Liver (tissue), 9 donors: Measurements from ENCODE around the gene EHD4. TPM values are rescaled to one million over a fixed set of nuclear protein-coding genes. Genes with fewer than 3 reads are reported as not detected.

Experiments used
- DNase-seq: peaks from one replicate; pipeline ENCODE4 v3.0.0-alpha.2; 2017; ENCODE audit warnings: low spot score
- H3K27ac ChIP-seq, 2 donors: one replicate each; pipeline ENCODE4 v1.7.0; 2013; ENCODE audit warnings: inconsistent platforms in 2 of 2, low read length in 2 of 2, control low read depth in 1 of 2, low read depth in 1 of 2, mild to moderate bottlenecking in 1 of 2
- H3K27me3 ChIP-seq, 4 donors: one replicate each; pipeline versions ENCODE4 v1.6.1 to v1.7.0; 2013; ENCODE audit warnings: low read length in 3 of 4, inconsistent platforms in 1 of 4, mild to moderate bottlenecking in 1 of 4, moderate library complexity in 1 of 4; ENCODE audit not compliant: control insufficient read depth in 4 of 4, insufficient read depth in 4 of 4
- H3K36me3 ChIP-seq, 4 donors: one replicate each; pipeline versions ENCODE4 v1.6.1 to v1.7.0; 2013; ENCODE audit warnings: low read length in 3 of 4, mild to moderate bottlenecking in 3 of 4, low read depth in 1 of 4, moderate library complexity in 1 of 4; ENCODE audit not compliant: control insufficient read depth in 4 of 4, insufficient read depth in 3 of 4
- H3K4me1 ChIP-seq, 4 donors: one replicate each; pipeline versions ENCODE4 v1.6.1 to v1.7.0; 2013; ENCODE audit warnings: low read length in 3 of 4, mild to moderate bottlenecking in 3 of 4, moderate library complexity in 1 of 4; ENCODE audit not compliant: control insufficient read depth in 4 of 4, insufficient read depth in 4 of 4
- H3K4me3 ChIP-seq, 3 donors: one replicate each; pipeline versions ENCODE4 v1.6.1 to v1.7.0; 2013; ENCODE audit warnings: low read length in 3 of 3, control low read depth in 1 of 3, low read depth in 1 of 3, mild to moderate bottlenecking in 1 of 3
- H3K9ac ChIP-seq, 2 donors: one replicate each; pipeline ENCODE4 v1.7.0; 2013; ENCODE audit warnings: low read length in 2 of 2, mild to moderate bottlenecking in 2 of 2, moderate library complexity in 2 of 2, control low read depth in 1 of 2, low read depth in 1 of 2
- H3K9me3 ChIP-seq, 4 donors: one replicate each; pipeline versions ENCODE4 v1.6.1 to v1.7.0; 2013; ENCODE audit warnings: low read length in 3 of 4; ENCODE audit not compliant: control insufficient read depth in 4 of 4
- ATF3 ChIP-seq: IDR thresholded peaks from 2 replicates; pipeline ENCODE4 v1.6.1; 2016; ENCODE audit warnings: antibody characterized with exemption
- EGR1 ChIP-seq, 2 donors: IDR thresholded peaks; 2 replicates each; pipeline ENCODE4 v1.6.1; 2016 to 2018; ENCODE audit warnings: antibody characterized with exemption in 2 of 2, low read depth in 2 of 2
- FOXA1 ChIP-seq: IDR thresholded peaks from 2 replicates; pipeline ENCODE4 v1.6.1; 2016; ENCODE audit warnings: antibody characterized with exemption
- FOXA2 ChIP-seq: IDR thresholded peaks from 2 replicates; pipeline ENCODE4 v1.6.1; 2016; ENCODE audit warnings: antibody characterized with exemption
- GABPA ChIP-seq, 2 donors: IDR thresholded peaks in 1 of 2; conservative IDR thresholded peaks in 1 of 2; 2 replicates each; pipeline ENCODE4 v1.6.1; 2016; ENCODE audit warnings: antibody characterized with exemption in 2 of 2, mild to moderate bottlenecking in 1 of 2, moderate library complexity in 1 of 2
- HNF4A ChIP-seq, 2 donors: conservative IDR thresholded peaks; 2 replicates each; pipeline ENCODE4 v1.6.1; 2016; ENCODE audit warnings: antibody characterized with exemption in 2 of 2, mild to moderate bottlenecking in 2 of 2
- HNF4G ChIP-seq: IDR thresholded peaks from 2 replicates; pipeline ENCODE4 v1.6.1; 2016; ENCODE audit warnings: antibody characterized with exemption
- JUND ChIP-seq, 2 donors: IDR thresholded peaks; 2 replicates each; pipeline ENCODE4 v1.6.1; 2016; ENCODE audit warnings: antibody characterized with exemption in 2 of 2
- MAX ChIP-seq: IDR thresholded peaks from 2 replicates; pipeline ENCODE4 v1.6.1; 2016; ENCODE audit warnings: antibody characterized with exemption
- NR2F2 ChIP-seq: IDR thresholded peaks from 2 replicates; pipeline ENCODE4 v1.6.1; 2016; ENCODE audit warnings: antibody characterized with exemption
- RAD21 ChIP-seq, 2 donors: IDR thresholded peaks; 2 replicates each; pipeline ENCODE4 v1.6.1; 2016; ENCODE audit warnings: antibody characterized with exemption in 2 of 2, mild to moderate bottlenecking in 2 of 2
- REST ChIP-seq: IDR thresholded peaks from 2 replicates; pipeline ENCODE4 v1.6.1; 2016; ENCODE audit warnings: antibody characterized with exemption, mild to moderate bottlenecking
- RXRA ChIP-seq, 2 donors: IDR thresholded peaks; 2 replicates each; pipeline ENCODE4 v1.6.1; 2017 to 2018; ENCODE audit warnings: antibody characterized with exemption in 2 of 2, mild to moderate bottlenecking in 1 of 2
- SP1 ChIP-seq: IDR thresholded peaks from 2 replicates; pipeline ENCODE4 v1.6.1; 2018; ENCODE audit warnings: antibody characterized with exemption, mild to moderate bottlenecking
- TAF1 ChIP-seq: conservative IDR thresholded peaks from 2 replicates; pipeline ENCODE4 v1.6.1; 2016; ENCODE audit warnings: antibody characterized with exemption, mild to moderate bottlenecking
- YY1 ChIP-seq: IDR thresholded peaks from 2 replicates; pipeline ENCODE4 v1.6.1; 2016; ENCODE audit warnings: antibody characterized with exemption, mild to moderate bottlenecking
- WGBS: extraction: QIAGEN DNeasy Blood & Tissue Kit; methylation state at CpG from one replicate; pipeline ENCODE4 v1.1.7; 2013; 5-methylcytosine and 5-hydroxymethylcytosine counted together
- polyA plus RNA-seq, 2 donors: library from polyadenylated mRNA; stranded (reverse) in 1 of 2; unstranded in 1 of 2; fragments of 200-250 nt in 1 of 2; fragments of >200 nt in 1 of 2; fragmentation: Nextera tagmentation in 1 of 2; extraction: Ambion mirVana in 1 of 2; gene quantifications; one replicate each; pipeline versions ENCODE4 v1.2.1 to v1.2.3, GENCODE V29; 2013 to 2015
- total RNA-seq, 2 donors: library from RNA; depleted of rRNA; stranded (reverse); fragments of >200 nt; gene quantifications; one replicate each; pipeline ENCODE4 v1.2.3, GENCODE V29; 2014
- TF ChIP-seq, protein P1 (sequence below): fragments of 150-350 bp; IDR thresholded peaks from 2 replicates; pipeline ENCODE4 v1.5.1; 2017; ENCODE audit warnings: improper control_type of control experiment, low read depth, low read length; ENCODE audit not compliant: missing input control
- TF ChIP-seq, protein P2 (sequence below): IDR thresholded peaks from 2 replicates; pipeline ENCODE4 v1.6.1; 2016; ENCODE audit warnings: antibody characterized with exemption
- donor health status: healthy.
- donor health status: healthy.
- donor health status: healthy.
- donor health status: healthy.
- donor health status: healthy.

Gene EHD4
- total and polyA plus RNA-seq, 4 donors, result 3.3 to 10.0 (median 6.2) TPM

DNA sequence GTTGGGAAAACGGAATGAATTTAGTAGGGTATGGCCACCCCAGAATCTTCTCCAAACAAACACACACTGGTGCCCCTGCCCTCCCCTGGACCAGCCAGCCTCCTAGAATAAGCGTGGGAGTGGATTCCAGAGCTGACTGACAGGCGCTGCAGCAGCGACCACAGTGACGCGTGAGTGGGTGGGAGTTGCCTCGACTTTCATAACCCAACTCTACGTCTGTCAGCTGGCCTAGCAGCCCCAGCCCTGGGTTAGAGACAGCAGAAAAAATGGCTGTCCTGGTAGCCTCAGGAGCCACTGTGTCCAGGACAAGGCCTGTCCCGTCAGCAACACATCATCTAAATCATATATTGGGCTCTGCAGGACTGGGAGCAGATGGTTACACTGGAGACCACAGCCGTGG, 123.7 kb downstream of the EHD4 start:
- DNase-seq, result no peak
- TF ChIP-seq FOXA1 (no peak), YY1 (no peak), TAF1 (no peak), HNF4G (no peak), FOXA2 (no peak), GABPA (IDR thresholded peaks at IDR 0.05 in 1 of 2, conservative IDR thresholded peaks at IDR 0.05 in 1 of 2) (no peak), REST (no peak), ATF3 (no peak), RAD21 (IDR thresholded peaks at IDR 0.05) (no peak), MAX (no peak), EGR1 (IDR thresholded peaks at IDR 0.05; ENCODE audit: low read depth in 2 of 2) (no peak), SP1 (no peak), HNF4A (conservative IDR thresholded peaks at IDR 0.05) (no peak), RXRA (IDR thresholded peaks at IDR 0.05) (no peak), JUND (IDR thresholded peaks at IDR 0.05) (no peak)
- TF ChIP-seq, protein P1, sequence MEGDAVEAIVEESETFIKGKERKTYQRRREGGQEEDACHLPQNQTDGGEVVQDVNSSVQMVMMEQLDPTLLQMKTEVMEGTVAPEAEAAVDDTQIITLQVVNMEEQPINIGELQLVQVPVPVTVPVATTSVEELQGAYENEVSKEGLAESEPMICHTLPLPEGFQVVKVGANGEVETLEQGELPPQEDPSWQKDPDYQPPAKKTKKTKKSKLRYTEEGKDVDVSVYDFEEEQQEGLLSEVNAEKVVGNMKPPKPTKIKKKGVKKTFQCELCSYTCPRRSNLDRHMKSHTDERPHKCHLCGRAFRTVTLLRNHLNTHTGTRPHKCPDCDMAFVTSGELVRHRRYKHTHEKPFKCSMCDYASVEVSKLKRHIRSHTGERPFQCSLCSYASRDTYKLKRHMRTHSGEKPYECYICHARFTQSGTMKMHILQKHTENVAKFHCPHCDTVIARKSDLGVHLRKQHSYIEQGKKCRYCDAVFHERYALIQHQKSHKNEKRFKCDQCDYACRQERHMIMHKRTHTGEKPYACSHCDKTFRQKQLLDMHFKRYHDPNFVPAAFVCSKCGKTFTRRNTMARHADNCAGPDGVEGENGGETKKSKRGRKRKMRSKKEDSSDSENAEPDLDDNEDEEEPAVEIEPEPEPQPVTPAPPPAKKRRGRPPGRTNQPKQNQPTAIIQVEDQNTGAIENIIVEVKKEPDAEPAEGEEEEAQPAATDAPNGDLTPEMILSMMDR, result no peak
- TF ChIP-seq, protein P2, sequence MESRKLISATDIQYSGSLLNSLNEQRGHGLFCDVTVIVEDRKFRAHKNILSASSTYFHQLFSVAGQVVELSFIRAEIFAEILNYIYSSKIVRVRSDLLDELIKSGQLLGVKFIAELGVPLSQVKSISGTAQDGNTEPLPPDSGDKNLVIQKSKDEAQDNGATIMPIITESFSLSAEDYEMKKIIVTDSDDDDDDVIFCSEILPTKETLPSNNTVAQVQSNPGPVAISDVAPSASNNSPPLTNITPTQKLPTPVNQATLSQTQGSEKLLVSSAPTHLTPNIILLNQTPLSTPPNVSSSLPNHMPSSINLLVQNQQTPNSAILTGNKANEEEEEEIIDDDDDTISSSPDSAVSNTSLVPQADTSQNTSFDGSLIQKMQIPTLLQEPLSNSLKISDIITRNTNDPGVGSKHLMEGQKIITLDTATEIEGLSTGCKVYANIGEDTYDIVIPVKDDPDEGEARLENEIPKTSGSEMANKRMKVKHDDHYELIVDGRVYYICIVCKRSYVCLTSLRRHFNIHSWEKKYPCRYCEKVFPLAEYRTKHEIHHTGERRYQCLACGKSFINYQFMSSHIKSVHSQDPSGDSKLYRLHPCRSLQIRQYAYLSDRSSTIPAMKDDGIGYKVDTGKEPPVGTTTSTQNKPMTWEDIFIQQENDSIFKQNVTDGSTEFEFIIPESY, result no peak
- Histone ChIP-seq H3K4me1 (no peaks in the 10 kb centered on the region), H3K27ac (no peak overlapping the region), H3K9me3 (no peaks in the 10 kb centered on the region), H3K9ac (no peak overlapping the region), H3K36me3 (peaks cover 8 to 47% (median 22%) of the 10 kb centered on the region in 4 donors), H3K4me3 (no peak overlapping the region), H3K27me3 (no peaks in the 10 kb centered on the region)
- 88% methylated on average over 10 of the region's 10 CpGs for WGBS

- TF ChIP-seq NR2F2, result no peak
- TF ChIP-seq, protein P1, result no peak
- no peak for TF ChIP-seq MAX
- Histone ChIP-seq H3K4me1 (no peaks in the 10 kb centered on the region), H3K9me3 (no peaks in the 10 kb centered on the region), H3K36me3 (peaks cover 8 to 47% (median 23%) of the 10 kb centered on the region in 4 donors), H3K27ac (no peak overlapping the region), H3K9ac (no peak overlapping the region), H3K4me3 (no peak overlapping the region), H3K27me3 (no peaks in the 10 kb centered on the region)
- no peak for DNase-seq
- 97% methylated on average over 9 of the region's 9 CpGs for WGBS
Observed at GRCh38 chr15:41847981-41848380, 124.4 kb downstream of the EHD4 start.
